GM18517 (cell line): ENCODE data around the gene ADPRS.

ENCODE experiments used
- ATAC-seq: cut with Tn5 transposase; IDR thresholded peaks from one replicate; pipeline ENCODE4 v1.9.1; 2021; ENCODE audit warnings: mild to moderate bottlenecking, moderate library complexity; ENCODE audit not compliant: unreplicated experiment

Gene ADPRS

DNA sequence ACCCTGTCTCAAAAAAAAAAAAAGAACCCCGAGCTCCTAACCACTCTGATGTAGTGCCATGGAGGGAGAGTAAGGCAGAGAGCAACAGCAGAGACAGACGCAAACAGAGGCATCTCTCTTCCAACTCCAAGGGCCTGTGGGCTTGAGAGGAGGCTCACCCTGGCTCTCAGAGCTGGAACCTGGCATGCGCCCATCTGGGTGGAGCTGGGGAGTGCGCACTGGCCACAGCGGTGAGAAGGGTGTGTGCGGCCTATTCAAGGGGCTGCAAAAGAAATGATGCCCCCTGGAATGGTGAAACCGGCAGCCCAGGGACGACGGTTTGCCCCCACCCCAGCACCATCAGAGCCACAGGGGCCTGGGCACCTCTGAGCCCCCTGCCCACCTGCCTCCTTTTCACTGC is 18.7 kb downstream of the ADPRS start:
- ATAC-seq = no peak

DNA sequence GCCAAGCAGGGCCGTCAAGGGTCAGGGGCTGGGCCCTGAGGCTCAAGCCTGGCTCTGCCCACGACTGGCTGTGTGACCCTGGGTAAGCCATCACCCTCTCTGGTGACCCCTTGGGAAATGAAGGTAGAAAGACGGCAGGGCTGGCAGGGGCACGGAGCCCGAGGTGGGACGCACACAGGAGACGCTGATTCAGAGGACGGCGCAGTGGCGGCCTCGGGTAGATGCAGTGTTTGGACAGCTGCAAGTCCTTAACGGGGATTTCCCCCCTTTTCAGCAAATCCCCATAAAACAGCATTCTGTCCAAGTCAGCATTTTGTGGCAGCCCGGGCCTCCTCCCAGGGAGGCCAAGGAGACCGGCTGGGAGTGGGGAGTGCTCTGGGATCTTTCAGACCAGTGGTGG is 19.6 kb downstream of the ADPRS start:
- ATAC-seq = no peak

DNA sequence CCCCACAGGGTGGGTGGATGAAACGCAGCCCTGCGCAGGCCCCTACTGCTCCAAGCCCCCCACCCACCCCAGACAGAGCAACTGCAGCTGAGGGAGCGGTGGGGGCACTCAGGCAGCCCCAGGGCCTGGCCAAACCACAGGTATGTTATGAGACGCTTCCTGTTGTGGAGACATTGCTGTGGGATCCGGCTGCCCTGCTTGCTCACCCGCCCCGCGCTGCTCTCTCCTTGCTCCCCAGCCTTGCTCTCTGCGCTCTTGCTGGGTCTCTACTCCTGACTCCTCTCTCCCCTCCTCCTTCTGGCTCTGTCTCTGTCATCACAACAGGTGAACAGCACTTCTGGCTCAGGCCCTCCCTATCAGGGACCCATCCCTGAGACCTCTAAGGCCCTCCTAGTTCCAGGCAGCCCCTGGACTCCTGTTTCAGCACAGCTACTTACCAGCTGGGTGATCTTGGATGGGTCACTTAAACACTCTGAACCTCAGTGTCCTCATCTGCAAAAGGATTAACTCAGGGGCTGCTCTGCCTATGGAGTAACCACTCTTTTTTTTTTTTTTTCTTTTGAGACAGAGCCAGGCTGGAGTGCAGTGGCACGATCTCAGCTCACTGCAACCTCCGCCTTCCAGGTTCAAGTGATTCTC is 20.5 kb downstream of the ADPRS start:
- ATAC-seq = no peak

DNA sequence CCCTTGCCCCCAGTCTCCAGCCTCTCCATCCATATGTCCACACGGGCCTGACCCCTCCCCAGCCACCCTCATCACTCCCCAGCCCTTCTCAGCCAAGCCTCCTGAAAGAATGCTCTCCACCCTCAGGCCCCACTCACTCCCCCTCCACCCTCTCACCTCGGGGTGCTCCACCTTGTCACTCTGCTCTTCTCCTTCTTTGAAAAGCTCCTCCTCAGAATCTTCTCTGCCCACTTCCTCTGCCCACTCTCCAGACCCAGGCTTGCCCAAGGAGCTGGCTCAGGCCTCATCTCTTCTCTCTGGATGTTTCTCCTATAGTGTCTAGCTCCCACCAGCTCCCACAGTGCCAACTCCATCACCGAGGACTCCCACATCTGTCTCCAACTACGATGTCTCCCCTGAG is 22.5 kb downstream of the ADPRS start:
- ATAC-seq = no peak

DNA sequence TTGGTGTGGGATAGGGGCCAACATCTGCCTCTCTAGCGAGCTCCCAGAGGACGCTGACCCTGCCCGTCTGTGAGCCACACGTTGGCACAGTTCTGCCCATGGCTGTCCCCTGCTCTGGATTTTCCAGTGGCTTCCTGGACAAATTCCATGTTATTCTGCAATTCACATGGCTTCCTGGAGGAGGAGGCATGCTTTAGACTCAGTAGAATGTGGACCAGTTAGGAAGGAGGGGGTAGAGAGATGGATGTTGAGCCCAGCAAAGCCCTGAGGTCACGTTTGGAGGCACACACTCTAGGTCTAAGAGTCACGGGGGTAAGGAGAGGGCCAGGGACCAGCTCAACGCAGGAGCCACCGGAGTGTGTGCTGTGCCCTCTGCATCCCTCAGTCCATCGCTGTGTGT is 24.1 kb downstream of the ADPRS start:
- no peak for ATAC-seq

DNA sequence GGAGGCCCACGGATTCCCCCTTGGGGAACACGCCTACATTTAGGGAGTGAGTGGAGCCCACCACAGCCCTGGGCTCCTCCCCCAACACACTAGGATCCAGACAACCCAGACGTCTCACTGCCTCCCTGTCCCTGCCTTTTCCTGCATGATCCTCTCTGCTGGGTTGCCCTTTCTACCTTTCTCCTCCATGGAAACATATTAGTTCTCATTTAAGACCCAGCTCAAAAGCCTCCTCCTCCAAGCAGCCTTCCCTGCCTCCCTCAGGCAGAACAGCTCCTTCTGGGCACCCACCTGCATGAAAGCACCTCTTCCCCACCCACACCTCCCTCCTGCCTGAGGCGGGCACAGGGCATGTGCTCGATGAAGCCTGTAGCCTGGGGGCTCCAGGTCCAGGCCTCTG is 25.7 kb downstream of the ADPRS start:
- no peak for ATAC-seq

DNA sequence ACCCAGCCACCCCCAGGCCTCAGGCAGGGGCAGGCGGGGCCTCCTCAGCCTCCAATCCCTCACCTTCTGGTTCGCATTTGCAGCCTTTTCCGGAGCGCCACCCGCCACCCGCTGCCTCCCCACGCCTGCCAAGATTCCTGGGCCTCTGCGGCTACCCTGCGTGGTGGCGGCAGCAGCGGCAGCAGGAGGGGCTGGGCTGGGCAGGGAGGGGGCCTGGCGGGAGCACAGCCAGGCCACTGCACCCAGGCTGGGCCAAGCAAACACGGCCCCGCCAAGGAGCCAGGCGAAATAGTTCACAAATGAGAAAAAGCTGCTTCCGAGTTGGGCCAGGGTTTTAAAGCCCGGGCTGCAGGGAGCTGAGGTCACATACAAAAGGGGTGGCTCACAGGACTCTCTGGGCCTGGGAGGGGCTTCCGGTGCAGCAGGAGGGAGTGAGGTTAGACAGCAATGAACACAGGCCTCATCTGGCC is 26.5 kb downstream of the ADPRS start:
- ATAC-seq = no peak

DNA sequence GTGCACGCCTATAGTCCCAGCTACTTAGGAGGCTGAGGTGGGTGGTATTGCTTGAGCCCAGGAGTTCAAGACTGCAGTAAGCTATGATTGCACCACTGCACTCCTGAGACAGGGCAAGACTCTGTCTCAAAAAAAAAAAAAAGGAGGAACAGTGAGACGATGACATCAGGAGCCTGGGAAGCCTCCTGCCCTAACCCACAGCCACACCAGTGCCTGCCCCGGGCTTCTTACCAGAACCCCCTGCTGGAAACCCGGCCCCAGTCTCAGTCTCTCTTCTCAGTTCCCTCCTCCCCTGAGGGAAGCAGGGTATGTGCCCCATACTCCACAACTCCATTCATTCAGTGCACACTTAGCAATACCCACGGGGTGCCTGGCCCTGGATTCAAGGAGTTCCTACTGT is 27.2 kb downstream of the ADPRS start:
- no peak for ATAC-seq

DNA sequence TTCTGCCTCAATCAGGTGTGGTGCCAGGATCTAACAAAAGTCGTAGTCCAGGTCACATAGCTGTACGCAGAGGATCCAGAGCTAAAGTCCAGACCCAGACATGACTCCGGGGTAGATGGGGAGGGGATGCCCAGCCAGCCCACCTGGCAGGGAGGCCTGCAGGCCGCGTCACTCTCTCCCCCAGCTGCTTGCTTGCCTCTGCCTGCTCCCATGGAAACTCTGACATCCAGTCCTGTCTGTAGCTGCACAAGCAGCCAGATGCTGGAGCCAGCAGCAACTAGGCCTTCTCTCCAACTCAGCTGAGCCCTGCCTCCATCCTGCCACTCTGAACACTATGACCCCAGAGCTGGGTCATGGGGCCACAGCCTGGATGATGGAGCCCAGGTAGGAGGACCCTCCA is 28.2 kb downstream of the ADPRS start:
- ATAC-seq = no peak

DNA sequence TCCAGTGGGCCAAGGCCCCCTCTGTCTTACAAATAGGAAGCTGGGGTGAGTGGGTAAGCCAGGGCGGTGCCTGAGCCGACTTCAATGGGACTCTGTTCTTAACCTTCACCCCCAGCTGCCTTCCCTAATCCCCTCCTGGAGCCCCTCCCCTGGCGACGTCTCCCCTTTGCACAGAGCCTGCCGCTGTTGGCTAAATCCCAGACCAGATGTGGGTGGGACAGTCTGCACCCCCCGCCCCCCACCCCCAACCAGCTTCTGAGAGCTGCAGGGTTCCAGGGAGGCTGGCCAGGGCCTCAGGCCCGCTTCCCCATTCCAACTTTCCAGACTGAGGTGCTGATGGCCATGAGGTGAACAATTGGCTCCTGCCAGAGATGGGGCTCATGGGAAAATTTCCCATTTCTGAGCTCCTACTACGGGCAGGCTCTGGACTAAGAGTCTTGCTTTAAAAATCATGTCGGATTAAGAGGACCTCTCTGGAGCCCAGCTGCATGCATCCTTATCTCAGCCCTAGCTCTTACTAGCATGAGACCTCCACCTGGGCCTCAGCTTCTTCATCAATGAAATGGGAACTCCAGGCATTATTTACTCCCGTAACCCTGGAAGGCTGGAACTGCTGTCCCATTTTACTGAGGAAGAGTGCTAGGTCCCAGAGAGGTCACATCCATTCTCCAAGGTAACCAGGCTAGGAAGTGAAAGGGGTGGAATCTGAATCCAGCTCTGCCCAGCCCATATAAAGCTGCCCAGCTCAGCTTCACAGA is 29.9 kb downstream of the ADPRS start:
- no peak for ATAC-seq

DNA sequence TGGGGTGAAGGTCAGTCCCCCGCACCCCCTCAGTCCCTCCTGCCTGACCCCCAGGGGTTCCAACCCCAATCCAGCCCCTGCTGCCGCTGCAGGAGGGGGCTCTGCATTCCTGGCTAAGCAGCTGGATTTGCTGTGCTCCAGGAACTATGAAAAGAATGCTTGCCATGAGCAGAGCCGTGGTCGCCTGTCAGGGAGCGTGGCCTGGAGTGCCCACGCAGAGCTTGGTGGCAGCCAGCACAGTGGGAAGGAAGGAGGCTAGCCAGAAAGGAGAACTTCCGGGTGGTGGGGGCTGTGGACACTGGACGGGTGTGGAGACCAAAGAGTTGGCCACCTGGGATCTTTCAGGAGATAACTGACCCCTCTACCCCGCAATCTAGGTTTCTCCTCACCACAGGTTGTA is 30.8 kb downstream of the ADPRS start:
- no peak for ATAC-seq

DNA sequence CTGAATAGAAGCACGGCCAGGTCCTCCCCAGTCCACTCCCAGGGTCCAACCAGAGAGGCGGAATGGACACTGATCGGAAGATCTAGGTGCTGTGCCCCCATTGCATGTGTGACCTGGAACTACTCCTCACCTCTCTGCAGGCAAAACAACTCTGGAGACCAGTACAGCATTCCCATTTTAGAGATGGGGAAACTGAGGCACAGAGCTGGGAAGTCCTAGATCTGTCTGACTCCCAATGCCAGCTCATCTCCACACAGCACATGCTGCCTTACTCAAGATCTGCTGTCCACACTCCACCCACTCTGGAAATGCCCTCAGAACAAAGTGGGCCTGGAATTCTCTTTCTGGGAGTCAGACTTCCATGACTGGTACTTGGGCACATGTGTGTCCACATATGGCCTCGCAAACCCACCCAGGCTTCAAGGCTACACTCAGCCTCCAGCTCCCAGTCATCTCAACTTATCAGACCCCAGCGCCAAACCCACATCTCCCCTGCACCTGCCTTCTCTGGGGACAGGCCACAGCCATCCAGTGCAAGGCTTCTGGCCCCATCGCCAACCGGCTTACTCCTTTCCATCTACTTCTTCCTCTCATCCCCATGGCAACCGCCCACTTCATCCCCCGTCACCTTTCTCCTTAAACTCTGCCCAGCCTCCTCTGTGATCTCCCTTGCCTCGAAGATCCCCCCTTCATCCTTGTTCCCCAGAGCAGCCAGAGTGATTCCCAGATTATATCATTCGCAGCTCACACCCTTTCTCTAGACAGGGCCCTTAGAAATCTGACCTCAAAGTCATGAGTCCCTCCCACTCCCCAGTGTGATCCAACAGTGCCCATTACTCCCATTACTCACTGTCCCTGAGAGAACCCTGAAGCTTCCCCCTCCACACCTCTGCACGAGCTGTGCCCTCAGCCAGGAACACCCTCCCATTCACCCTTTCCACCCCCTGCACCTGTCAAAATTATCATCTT is 33.7 kb downstream of the ADPRS start:
- ATAC-seq = no peak

DNA sequence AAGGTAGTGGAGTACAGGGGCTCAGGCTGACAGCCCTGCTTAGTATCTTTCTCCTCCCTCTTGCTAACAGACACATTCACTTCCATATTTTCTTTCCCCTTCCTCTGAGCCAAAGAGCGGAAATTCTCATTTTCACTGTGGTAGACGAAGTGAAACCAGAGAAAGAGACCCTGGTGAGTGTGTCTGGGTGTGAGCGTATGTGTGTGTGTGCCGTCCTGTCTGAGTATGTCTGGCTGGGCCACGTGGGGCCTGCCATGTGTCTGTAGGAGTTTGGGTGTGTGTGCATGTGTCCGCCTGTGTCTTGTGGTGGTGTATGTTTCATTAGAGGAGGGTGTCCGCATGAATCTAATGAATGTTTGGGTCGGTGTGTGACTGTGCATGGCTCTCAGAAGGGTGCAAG is 34.7 kb downstream of the ADPRS start:
- ATAC-seq = no peak

DNA sequence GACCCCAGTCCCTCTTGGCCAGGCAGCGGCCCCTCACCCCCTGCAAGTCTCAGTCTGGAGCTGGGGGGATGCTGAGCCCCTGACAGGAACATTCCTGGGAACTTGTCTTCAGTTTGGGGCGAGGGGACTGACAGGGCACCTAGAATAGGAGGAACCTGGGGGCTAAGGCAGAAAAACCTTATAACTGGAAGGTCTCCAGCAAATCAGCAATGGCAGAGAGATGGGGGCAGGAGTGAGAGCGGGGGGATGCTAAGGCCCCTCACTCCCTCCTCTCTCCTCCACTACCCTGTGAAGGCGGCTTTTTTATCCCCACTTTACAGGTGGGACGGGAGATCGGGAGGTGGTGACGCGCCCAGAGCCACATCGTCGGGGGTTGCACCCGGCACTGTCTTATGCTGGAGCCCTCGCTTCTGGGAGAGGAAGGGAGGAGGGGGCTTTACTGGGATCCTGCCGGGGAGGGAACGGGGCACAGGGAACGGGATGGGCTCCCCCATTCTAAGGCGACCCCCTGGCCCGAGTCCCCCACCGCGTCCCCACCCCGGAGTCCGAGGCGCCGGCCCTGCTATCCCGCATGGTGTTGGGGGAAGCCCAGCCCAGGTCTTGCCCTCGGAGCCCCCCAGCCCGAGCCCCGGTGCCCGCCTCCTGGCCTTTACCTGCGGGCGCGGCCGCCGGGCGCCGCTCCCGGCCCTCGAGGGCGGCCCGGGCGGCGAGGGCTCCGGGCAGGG is 35.9 kb downstream of the ADPRS start:
- no peak for ATAC-seq

DNA sequence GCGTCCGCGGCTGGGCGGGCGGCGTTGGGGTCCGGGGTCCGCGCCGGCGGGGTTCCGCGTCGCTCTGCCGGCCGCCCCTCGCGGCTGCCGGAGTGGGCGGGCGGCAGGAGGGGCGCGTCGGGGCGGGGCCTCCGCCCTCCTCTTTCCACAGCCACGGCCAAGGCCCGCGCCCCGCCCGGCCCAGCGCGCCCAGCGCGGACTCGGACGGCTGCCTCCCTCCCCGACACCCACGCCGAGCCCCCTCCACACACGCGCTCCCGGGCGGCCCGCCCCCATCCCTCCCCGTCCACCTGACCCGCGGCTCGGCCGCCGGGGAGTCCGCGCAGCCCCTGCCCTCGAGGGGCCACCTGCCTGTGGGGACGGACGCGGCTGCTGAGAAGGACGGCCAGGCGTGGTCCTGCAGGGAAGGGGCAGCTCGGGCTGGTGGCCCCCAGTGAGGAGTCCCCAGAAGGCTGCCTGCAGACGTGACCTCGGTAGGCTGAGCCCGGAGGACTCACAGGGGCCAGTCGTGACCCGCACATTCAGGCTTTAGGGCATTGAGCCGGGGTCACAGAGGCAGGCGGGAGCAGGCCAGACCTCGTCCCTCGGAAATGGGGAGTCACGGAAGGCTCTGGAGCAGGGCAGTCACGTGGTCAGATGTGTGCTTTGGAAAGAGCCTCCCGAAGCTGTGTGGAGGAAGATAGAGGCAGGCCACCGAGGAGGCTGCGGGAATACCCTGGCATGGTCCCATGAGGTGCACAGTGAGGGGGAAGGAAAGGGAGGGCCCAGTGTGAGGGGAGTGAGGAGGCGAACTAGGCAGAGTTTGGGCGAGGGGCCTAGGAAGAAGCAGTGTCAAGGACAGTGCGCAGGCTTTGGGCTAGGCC is 36.7 kb downstream of the ADPRS start, which contains the start of gene COL8A2:
TSS of gene COL8A2 (minus strand) at position 94 of the 863 bp plus-strand sequence. CDS start 24,980 bp downstream, outside the sequence.
- ATAC-seq = no peak

DNA sequence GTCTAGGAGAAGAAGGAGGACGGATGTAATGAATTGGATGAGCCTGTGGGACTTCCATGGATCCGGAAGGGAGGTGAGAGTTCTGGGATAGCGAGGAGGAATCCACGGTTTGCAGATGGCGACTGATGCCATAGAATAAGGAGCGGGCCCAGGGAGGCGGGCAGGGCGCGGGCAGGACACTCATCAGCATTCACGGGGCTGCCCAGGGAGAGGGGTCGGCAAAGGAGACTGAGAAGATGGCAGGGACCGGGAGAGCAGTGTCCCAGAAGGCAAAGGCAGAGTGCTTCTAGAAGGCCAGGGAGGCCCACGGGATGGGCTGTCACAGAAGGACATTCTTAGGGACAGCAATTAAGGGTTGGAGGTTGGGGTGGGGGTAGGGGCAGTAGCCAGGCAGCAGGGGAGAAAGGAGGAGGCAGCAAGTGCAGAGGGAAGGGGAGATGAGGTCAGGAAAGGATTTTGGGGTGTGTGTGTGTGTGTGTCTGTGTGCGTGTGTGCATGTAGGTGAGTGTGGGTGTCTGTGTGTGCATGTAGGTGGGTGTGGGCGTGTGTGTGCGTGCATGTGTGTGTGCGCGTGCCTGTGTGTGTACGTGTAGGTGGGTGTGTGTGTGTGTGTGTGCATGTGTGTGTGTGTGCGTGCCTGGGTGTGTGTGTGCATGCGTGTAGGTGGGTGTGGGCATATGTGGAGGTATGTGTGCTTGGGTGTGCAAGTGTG is 37.5 kb downstream of the ADPRS start:
- ATAC-seq = no peak

DNA sequence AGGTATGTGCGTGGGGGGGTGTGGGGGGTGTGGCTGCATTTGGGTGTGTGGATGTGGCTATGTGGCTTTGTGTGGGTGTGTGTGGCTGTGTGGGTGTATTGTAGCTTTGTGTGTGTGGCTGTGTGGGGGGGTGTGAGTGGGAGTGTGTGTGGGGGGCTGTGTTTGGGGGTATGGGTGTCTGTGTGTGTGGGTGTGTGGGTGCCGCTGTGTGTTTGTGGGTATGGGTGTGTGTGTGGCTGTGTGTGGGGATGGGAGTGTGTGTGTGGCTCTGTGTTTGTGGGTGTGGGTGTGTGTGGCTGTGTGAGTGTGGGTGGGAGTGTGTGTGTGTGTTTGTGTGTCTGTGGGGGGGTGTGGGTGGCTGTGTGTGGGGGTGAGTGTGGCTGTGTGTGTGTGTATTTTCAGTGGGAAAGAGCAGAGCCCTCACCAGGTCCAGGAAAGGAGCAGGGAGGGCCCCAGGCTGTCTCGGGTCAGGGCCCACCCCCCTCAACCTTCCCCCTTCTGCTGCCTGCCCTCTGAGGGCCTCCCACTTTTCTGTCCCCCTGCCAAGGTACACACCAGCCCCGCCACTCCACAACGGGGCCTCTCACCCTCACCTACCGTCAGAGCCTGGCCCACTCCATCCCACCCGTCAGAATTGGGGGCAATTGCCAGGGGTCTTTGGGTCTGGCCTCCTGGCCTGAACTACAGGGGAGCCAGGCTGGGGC is 38.3 kb downstream of the ADPRS start:
- ATAC-seq = no peak

DNA sequence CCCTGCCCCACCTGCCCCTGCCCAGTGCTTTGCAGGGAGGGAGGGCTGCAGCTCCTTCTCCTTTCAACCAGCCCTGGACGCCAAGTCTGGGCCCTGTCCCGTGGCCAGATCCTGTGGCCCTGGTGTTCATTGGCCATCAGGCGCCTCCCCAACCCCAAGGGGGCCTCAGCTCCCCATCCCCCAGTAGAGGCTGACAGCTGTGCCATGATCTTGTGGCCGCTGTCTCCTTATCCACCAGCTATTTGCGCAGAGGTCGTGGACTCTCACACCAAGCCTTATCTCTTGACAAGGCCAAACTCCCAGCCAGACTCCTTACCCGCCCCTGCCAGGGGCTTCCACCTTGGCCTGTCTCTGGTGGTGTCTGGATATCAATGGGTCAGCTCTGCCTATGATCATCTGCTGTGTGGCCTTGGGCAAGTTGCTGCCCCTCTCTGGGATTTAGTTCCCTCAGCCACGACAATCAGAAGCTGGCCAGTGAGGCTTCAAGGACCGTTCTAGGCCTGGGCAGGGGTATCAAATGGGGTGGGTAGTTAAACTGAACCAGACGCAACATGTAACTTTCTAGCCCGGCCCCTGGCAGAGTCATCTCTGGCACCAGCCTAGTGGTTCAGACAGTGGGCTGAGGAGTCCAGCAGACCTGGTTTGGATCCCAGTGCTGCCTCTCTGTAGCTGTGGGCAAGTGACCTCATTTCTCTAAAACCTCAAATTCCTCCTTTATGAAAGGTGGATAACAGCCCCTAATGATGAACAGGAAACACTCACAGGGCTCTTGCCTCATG is 39.6 kb downstream of the ADPRS start:
- ATAC-seq = no peak
